ENCODE results near the gene OR2H1.
"Not testable (repeated sequence)": the region's sequence is repeated elsewhere in the genome, so short reads cannot be mapped to it uniquely, and the experiment has no call there.

The OR2H1 gene

DNA sequence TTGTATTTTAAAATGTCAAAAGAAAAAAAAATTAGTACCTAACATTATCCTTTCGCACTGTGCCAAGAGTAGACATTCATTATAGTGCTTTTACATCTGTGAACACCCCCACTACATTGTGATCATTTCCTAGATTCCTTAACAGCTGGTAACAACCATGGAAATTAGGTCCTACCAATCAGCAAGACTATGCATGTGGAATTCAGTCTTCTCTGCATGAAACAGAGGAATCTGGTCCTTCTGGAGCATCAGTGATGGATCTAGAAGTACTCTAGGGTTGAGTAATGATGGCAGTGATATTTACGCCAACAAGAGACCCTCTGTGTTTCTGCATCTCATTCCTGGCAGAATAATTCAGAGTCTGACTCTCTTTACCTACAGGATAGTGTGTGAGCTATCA lies 32.8 kb upstream of the OR2H1 start:
- Histone ChIP-seq H3K36me3 (ENCODE audit: insufficient read depth, low read length) (no peaks in the 10 kb centered on the region), H3K4me2 (ENCODE audit: insufficient read depth, low read length) (no peak overlapping the region), H3K79me2 (ENCODE audit: insufficient read depth, low read length) (no peaks in the 10 kb centered on the region), H3K27me3 (ENCODE audit: insufficient read depth, low read length, poor library complexity) (peaks cover 2% of the 10 kb centered on the region), H3K27ac (ENCODE audit: low read length) (no peak overlapping the region), H3K9me3 (ENCODE audit: insufficient read depth, low read length, severe bottlenecking) (no peaks in the 10 kb centered on the region), H3K9ac (ENCODE audit: low read depth, low read length) (no peak overlapping the region), H3K4me3 (ENCODE audit: low read depth in 1 of 2, low read length in 2 of 2) (no peak overlapping the region), H2AFZ (ENCODE audit: low read depth, low read length) (no peak overlapping the region), H3K4me1 (ENCODE audit: insufficient read depth, low read length) (no peaks in the 10 kb centered on the region), H4K20me1 (ENCODE audit: insufficient read depth, low read length) (no peaks in the 10 kb centered on the region)
- ATAC-seq (ENCODE audit: insufficient read depth, low read depth) = no peak
- TF ChIP-seq, protein P1, sequence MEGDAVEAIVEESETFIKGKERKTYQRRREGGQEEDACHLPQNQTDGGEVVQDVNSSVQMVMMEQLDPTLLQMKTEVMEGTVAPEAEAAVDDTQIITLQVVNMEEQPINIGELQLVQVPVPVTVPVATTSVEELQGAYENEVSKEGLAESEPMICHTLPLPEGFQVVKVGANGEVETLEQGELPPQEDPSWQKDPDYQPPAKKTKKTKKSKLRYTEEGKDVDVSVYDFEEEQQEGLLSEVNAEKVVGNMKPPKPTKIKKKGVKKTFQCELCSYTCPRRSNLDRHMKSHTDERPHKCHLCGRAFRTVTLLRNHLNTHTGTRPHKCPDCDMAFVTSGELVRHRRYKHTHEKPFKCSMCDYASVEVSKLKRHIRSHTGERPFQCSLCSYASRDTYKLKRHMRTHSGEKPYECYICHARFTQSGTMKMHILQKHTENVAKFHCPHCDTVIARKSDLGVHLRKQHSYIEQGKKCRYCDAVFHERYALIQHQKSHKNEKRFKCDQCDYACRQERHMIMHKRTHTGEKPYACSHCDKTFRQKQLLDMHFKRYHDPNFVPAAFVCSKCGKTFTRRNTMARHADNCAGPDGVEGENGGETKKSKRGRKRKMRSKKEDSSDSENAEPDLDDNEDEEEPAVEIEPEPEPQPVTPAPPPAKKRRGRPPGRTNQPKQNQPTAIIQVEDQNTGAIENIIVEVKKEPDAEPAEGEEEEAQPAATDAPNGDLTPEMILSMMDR (IDR thresholded peaks at IDR 0.05; ENCODE audit: borderline replicate concordance, extremely low read depth, low read length, poor library complexity, severe bottlenecking) = no peak
- TF ChIP-seq EZH2 (IDR thresholded peaks at IDR 0.05; ENCODE audit: borderline replicate concordance, low read depth, low read length, severe bottlenecking) = no peak
- DNase-seq = no peak

DNA sequence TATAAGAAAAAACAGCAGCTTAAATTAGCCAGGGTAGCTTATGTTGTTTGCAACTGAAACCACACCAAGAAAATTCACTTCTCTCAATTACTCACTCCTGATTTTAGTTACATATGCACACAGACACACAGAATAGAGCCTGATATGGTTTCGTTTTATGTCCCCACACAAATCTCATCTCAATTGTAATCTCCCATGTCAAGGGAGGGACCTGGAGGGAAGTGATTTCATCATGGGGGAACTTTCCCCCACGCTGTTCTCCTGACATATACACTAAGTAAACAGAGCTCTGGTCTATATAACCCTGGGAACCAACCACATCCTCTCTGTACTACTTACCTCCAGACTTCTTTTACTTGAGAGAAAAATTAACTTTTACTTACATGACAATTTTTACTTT lies 32.4 kb upstream of the OR2H1 start:
- H3K4me2 ChIP-seq (ENCODE audit: insufficient read depth, low read length) = no peak overlapping the region
- H2AFZ ChIP-seq (ENCODE audit: low read depth, low read length) = no peak overlapping the region
- no peak overlapping the region for H3K4me3 ChIP-seq (ENCODE audit: low read depth in 1 of 2, low read length in 2 of 2)
- H3K9ac ChIP-seq (ENCODE audit: low read depth, low read length) = no peak overlapping the region
- no peaks in the 10 kb centered on the region for H3K79me2 ChIP-seq (ENCODE audit: insufficient read depth, low read length)
- no peak for ATAC-seq (ENCODE audit: insufficient read depth, low read depth)
- no peaks in the 10 kb centered on the region for H3K36me3 ChIP-seq (ENCODE audit: insufficient read depth, low read length)
- H4K20me1 ChIP-seq (ENCODE audit: insufficient read depth, low read length) = no peaks in the 10 kb centered on the region
- peaks cover 2% of the 10 kb centered on the region for H3K27me3 ChIP-seq (ENCODE audit: insufficient read depth, low read length, poor library complexity)
- no peak for DNase-seq
- H3K27ac ChIP-seq (ENCODE audit: low read length) = no peak overlapping the region
- no peaks in the 10 kb centered on the region for H3K9me3 ChIP-seq (ENCODE audit: insufficient read depth, low read length, severe bottlenecking)
- TF ChIP-seq, protein P1 (IDR thresholded peaks at IDR 0.05; ENCODE audit: borderline replicate concordance, extremely low read depth, low read length, poor library complexity, severe bottlenecking) = no peak
- H3K4me1 ChIP-seq (ENCODE audit: insufficient read depth, low read length) = no peaks in the 10 kb centered on the region

DNA sequence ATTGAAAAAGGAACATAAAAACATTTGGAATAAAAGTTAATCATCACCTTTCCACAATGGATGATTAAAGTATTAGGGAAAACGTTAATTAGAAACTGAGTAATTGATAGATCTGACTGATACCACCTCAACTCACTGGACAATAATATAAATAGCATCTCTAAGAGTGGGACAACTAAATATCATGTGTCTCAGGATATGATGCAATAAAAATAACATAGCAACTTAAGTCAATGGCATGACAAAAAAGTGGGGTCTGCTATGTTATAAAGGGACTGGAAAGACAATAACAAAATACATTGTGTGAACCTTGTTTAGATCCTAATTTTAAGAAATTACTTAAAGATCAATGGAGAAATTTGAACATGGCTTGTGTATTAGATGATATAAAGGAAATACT lies 31.9 kb upstream of the OR2H1 start:
- H3K36me3 ChIP-seq (ENCODE audit: insufficient read depth, low read length) = no peaks in the 10 kb centered on the region
- H3K4me3 ChIP-seq (ENCODE audit: low read depth in 1 of 2, low read length in 2 of 2) = no peak overlapping the region
- H3K4me2 ChIP-seq (ENCODE audit: insufficient read depth, low read length) = no peak overlapping the region
- H3K4me1 ChIP-seq (ENCODE audit: insufficient read depth, low read length) = no peaks in the 10 kb centered on the region
- no peaks in the 10 kb centered on the region for H4K20me1 ChIP-seq (ENCODE audit: insufficient read depth, low read length)
- peaks cover 2% of the 10 kb centered on the region for H3K27me3 ChIP-seq (ENCODE audit: insufficient read depth, low read length, poor library complexity)
- no peaks in the 10 kb centered on the region for H3K79me2 ChIP-seq (ENCODE audit: insufficient read depth, low read length)
- no peak overlapping the region for H3K27ac ChIP-seq (ENCODE audit: low read length)
- no peak for TF ChIP-seq EZH2 (IDR thresholded peaks at IDR 0.05; ENCODE audit: borderline replicate concordance, low read depth, low read length, severe bottlenecking)
- TF ChIP-seq, protein P1 (IDR thresholded peaks at IDR 0.05; ENCODE audit: borderline replicate concordance, extremely low read depth, low read length, poor library complexity, severe bottlenecking) = no peak
- H3K9ac ChIP-seq (ENCODE audit: low read depth, low read length) = no peak overlapping the region
- no peak for DNase-seq
- no peak overlapping the region for H2AFZ ChIP-seq (ENCODE audit: low read depth, low read length)
- ATAC-seq (ENCODE audit: insufficient read depth, low read depth) = no peak
- H3K9me3 ChIP-seq (ENCODE audit: insufficient read depth, low read length, severe bottlenecking) = no peaks in the 10 kb centered on the region

DNA sequence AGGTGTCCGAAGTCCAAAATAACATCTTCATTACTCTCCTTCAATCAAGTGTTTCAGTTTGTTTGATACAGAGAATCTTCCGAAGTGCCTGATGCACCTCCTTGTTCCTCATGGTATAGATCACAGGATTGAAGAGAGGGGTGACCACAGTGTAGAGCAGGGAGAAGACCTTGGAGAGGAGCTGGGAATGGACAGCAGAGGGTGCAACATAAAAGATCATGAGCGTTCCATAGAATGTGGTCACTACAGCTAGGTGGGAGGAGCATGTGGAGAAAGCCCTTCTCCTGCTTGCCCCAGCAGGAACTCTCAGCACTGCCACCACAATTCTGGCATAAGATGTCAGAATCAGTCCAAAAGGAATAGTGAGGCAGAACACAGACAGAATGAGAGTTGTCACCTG lies 30.3 kb upstream of the OR2H1 start:
- Histone ChIP-seq H3K27me3 (ENCODE audit: insufficient read depth, low read length, poor library complexity) (peaks cover 2% of the 10 kb centered on the region), H4K20me1 (ENCODE audit: insufficient read depth, low read length) (no peaks in the 10 kb centered on the region), H3K9me3 (ENCODE audit: insufficient read depth, low read length, severe bottlenecking) (no peaks in the 10 kb centered on the region), H3K9ac (ENCODE audit: low read depth, low read length) (no peak overlapping the region), H3K27ac (ENCODE audit: low read length) (no peak overlapping the region), H3K4me3 (ENCODE audit: low read depth in 1 of 2, low read length in 2 of 2) (no peak overlapping the region), H3K79me2 (ENCODE audit: insufficient read depth, low read length) (no peaks in the 10 kb centered on the region), H3K4me1 (ENCODE audit: insufficient read depth, low read length) (no peaks in the 10 kb centered on the region), H2AFZ (ENCODE audit: low read depth, low read length) (no peak overlapping the region), H3K4me2 (ENCODE audit: insufficient read depth, low read length) (no peak overlapping the region), H3K36me3 (ENCODE audit: insufficient read depth, low read length) (no peaks in the 10 kb centered on the region)
- no peak for TF ChIP-seq EZH2 (IDR thresholded peaks at IDR 0.05; ENCODE audit: borderline replicate concordance, low read depth, low read length, severe bottlenecking)
- DNase-seq (no peak), ATAC-seq (ENCODE audit: insufficient read depth, low read depth) (no peak)

DNA sequence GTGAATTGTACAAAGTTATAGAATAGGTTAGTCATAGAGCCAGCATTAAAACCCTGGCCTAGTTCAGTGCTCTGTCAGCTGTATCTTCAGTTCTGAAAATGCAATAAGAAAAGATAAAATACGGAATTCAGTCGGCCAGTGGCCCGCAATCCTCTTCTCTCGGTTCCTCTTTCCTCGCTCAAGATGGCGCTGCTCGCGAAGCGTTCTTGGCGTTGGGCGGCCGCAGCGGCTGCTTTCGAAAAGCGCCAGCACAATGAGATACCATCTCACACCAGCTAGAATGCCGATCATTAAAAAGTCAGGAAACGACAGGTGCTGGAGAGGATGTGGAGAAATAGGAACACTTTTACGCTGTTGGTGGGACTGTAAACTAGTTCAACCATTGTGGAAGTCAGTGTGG lies 20.2 kb upstream of the OR2H1 start:
- not testable (repeated sequence) for H4K20me1 ChIP-seq (ENCODE audit: insufficient read depth, low read length); ATAC-seq (ENCODE audit: insufficient read depth, low read depth); H3K4me1 ChIP-seq (ENCODE audit: insufficient read depth, low read length); H3K27ac ChIP-seq (ENCODE audit: low read length); H3K27me3 ChIP-seq (ENCODE audit: insufficient read depth, low read length, poor library complexity); H3K9ac ChIP-seq (ENCODE audit: low read depth, low read length); H3K4me2 ChIP-seq (ENCODE audit: insufficient read depth, low read length); H2AFZ ChIP-seq (ENCODE audit: low read depth, low read length); H3K4me3 ChIP-seq (ENCODE audit: low read depth in 1 of 2, low read length in 2 of 2); H3K79me2 ChIP-seq (ENCODE audit: insufficient read depth, low read length); DNase-seq; H3K36me3 ChIP-seq (ENCODE audit: insufficient read depth, low read length); H3K9me3 ChIP-seq (ENCODE audit: insufficient read depth, low read length, severe bottlenecking)
